Mucosa of gallbladder (tissue), 1 donor: ENCODE data around the gene CYB5A. TPM values are rescaled to one million over a fixed set of nuclear protein-coding genes. Genes with fewer than 3 reads are reported as not detected.

ENCODE experiments used
- DNase-seq: peaks from one replicate; pipeline ENCODE4 v3.0.0-alpha.2; 2020; ENCODE audit warnings: low spot score
- total RNA-seq: library from RNA; stranded (reverse); gene quantifications from one replicate; pipeline ENCODE4 v1.2.1, GENCODE V29; 2021
- donor health status: DM: no; HTN: no; CAD: no.

CYB5A gene
- total RNA-seq, 1 donor from 2014 or later = 566 TPM

GRCh38 chr18:74277296-74277695, 14.5 kb downstream of the CYB5A start:
- DNase-seq = no peak

GRCh38 chr18:74276609-74277008, 15.2 kb downstream of the CYB5A start:
- no peak for DNase-seq

- no peak for DNase-seq
These were observed 16.0 kb downstream of the CYB5A start for GRCh38 chr18:74275736-74276135.

DNA sequence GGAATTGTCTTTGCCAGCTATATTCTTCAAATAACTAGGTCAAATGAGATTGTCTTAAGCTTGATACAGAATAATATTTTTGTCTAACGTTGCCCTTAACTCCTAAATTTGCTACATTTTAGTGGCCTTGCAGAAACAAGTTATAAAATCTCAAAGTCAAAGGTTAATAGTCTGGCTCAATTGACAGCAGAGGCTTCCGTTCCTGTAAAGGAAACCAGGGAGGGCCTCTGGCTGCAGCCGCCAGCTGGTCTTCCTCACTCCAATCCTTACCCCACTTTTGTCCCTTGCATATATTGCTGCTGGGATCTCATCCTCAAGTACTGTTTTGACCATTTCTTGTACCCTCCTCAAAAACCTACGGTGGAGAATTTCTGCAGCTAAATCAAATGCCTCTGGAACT, 17.1 kb downstream of the CYB5A start:
- DNase-seq = no peak

DNA sequence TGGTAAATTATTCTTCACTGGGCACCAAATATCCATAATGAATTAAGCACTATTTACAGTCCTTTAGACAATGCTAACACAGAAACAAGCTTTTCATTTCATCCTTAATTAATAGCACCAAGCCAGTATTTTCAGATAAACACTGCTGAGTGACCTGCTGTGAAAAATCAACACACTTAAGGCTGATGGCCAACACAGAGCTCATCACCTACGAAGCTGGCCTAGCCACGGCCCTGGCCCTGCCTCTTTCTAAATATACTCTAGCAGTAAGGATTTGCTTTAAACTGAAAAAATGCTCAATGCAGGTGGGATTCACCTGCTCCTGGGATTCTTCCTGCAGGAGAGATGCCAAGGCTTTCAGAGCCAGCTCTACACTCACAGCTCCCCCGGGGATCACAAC, 18.4 kb downstream of the CYB5A start:
- no peak for DNase-seq

- no peak for DNase-seq
These were observed 20.1 kb downstream of the CYB5A start for GRCh38 chr18:74271635-74272034.

- DNase-seq = no peak
These were observed 22.7 kb downstream of the CYB5A start for GRCh38 chr18:74268933-74269620.

GRCh38 chr18:74268175-74268574, 23.6 kb downstream of the CYB5A start:
- DNase-seq = no peak

- DNase-seq = no peak
These were observed 25.6 kb downstream of the CYB5A start for GRCh38 chr18:74266161-74266560.

DNA sequence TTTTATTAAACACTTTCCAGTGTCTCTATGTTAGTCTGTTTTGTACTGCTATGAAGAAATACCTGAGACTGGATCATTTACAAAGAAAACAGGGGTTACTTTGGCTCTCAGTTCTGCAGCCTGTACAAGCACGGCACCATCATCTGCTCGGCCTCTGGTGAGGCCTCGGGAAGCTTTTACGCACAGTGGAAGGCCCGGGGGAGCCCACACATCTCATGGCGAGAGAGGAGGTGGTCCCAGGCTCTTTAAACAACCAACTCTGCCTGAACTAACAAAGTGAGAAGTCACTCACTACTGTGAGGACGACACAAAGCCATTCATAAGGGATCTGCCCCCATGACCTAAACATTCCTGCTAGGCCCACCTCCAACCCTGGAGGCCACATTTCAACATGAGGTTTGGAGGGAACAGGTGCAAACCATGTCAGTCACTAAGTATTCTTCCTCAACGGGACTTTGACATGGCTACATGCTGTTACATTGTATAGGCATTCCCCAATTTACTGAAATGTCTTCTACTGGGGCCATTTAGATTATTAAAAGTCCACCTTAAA, 26.1 kb downstream of the CYB5A start:
- DNase-seq = no peak

- DNase-seq = no peak
These were observed 27.3 kb downstream of the CYB5A start for GRCh38 chr18:74264303-74265020.

- no peak for DNase-seq
These were observed 30.6 kb downstream of the CYB5A start for GRCh38 chr18:74261053-74261713.

DNA sequence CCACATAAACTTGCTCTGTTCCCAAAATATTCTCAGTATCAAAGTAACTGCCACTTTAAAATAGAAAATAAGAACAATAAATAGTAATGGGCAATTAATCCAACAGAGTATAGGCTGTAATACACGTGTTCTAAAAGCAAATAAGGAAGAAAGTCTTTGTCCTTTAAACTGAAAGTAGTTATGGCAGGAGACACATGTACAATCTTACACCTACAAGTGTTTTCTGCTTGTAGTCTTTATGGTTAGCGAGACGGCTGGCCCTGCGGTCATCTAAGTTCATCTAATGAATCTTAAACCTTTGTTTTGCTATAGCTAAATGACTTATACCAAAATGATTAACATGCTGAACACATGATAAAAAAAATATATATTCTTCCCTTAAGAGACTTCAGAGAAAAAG, 32.4 kb downstream of the CYB5A start:
- no peak for DNase-seq

DNA sequence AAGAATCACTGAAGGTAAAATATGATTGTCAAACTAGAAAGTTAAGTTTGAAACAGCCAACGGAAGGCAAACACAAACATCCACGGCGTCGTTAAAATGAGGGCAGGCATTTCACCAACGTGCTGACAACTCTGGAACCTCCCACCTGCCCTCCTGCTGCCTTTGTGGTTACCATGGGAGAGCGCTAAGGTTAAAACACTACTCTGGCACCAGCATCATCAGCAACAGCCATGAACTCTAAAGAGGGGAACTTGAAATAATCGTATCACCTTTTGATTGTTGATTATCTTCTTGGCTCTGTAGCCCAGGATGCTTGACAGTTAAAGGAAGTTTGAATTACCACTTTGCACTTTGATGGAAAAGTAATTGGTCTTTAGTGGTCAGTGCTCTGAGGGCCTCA, 34.7 kb downstream of the CYB5A start:
- no peak for DNase-seq

DNA sequence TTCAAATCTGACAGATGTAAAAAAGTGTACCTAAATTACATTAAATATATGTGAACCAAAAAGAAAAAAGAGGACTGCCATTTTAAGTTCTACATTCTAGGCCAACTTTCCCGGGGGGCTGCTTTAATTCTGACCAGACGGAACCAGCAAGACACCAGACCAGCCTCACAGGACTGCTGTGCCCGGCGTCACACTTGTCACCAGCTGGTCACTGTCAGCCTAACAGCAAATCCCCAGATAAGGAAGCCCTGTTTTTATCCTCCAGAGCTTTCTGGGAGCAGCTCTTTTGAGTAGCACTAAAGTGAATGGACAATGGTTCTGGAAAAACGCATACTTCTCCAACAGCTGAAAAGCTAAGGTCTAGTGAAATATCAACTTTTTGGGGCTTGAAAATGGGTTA, 35.6 kb downstream of the CYB5A start:
- no peak for DNase-seq

DNA sequence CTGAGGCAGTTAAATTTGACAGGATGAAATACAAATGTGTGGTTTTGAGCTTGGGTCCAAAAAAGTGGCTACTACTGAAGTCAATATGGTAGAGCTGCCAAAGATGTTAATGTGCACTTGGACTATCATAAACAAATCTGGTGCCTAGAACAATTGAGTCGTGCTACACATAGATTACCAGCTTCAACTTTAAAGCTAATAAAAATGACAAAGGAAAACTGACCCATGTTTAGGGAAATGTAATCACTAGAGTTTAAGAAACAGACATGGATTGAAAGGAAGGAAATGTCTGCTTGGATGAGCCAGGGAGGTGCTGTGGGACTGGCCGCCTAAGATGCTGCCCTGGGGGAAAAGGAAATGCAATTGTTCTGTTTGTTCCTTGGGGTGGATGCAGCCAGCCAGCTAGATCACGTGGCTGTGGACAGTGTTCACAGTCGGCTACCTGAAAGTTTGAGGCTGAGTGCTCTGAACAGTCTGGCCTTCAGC, 36.6 kb downstream of the CYB5A start:
- DNase-seq = peak; percentile 68

DNA sequence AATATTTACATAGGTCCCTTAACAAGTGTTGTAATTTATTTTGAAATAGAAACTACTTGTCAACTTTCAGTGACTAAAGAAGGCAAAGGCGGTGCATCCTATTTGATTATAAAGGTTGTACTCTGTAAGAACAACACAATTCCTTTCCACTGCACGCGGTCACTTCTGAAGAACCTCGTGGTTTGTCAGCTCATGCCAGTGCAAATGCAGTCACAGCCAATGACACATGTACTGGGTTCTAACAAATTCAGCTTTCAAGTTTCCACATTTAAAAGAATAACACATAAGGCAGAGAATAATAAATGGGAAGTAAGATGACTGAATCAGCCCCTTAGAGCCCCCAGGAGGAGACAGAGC, 39.7 kb downstream of the CYB5A start:
- DNase-seq = no peak

- DNase-seq = no peak
These were observed 40.3 kb downstream of the CYB5A start for GRCh38 chr18:74251297-74252038.

- no peak for DNase-seq
These were observed 41.6 kb downstream of the CYB5A start for GRCh38 chr18:74250131-74250530.

DNA sequence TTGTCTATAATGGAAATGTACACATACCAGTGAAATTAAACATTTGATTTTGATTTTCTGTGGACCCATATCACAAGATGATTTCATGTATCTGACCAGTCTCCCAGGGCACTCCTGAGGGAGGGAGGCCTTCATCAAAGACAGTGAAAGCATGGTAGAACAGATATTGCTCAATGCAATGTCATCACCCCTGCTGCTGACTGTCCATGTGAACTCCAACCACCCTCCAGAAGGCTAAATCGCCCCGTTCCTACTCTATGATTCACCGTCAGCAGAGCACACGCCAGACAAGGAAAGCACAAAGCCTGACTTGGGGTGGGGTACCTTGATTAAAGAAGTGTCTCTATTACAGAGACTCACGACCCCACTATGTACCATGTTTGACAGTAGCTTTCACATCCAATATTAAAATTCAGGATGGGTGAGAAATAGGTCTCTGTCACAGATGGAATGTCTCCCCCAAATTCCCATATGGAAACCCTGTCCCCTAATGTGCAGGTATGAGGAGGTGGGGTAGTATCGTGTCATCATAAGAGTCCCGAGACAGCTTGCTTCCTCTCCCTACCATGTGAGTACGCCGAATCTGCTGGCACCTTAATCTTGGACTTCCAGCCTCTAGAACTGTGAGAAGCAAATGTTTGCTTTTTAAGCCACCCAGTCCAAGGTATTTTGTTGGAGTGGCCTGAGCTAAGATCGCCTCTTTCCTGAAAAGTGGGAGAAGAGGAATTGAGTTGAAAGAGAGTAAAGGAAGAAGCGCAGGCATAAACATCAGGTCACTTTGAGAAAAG, 42.4 kb downstream of the CYB5A start:
- DNase-seq = peak; percentile 53

GRCh38 chr18:74248595-74248994, 43.2 kb downstream of the CYB5A start:
- no peak for DNase-seq
